GM12892 (cell line): ENCODE results near the gene GGTLC2.

Experiments
- POLR2A ChIP-seq: IDR thresholded peaks from 2 replicates; pipeline ENCODE4 v1.6.1; 2011; ENCODE audit warnings: low read depth, low read length, control low read depth
- POLR2AphosphoS5 ChIP-seq: IDR thresholded peaks from 2 replicates; pipeline ENCODE4 v1.6.1; 2011; ENCODE audit warnings: low read depth, low read length, control low read depth

DNA sequence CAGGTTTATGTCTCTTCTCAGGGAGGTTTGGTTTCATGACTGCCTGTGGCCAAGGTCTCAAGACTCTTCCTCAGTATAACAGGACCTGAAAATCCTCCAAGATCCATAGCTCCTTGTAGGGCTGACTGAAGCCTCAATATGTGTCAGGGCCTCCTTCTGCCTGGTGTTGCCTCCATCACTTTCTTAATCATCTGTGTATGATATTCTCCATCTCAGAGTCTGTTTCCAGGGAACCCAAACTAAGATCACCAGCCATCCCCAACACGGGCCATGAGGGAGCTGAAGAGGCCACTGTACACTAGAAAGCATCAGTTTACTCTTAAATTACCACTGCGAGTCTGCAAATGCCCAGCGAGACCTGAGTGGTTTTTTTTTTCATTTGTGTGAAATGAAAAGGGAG, 17.7 kb downstream of the GGTLC2 start:
- no peak for TF ChIP-seq POLR2A
- TF ChIP-seq POLR2AphosphoS5: no peak
